Hepatocyte (in vitro differentiated cells): ENCODE data around the gene RNLS. TPM values are rescaled to one million over a fixed set of nuclear protein-coding genes. Genes with fewer than 3 reads are reported as not detected.

ENCODE experiments used
- DNase-seq: peaks from one replicate; pipeline ENCODE4 v3.0.0-alpha.2; 2016; ENCODE audit warnings: low spot score
- H2AFZ ChIP-seq: fragments of 200-600 bp; sonication (generic); 2 replicates; pipeline ENCODE4 v1.6.0; 2016; ENCODE audit warnings: antibody characterized with exemption, mild to moderate bottlenecking
- H3K27ac ChIP-seq: fragments of 200-600 bp; sonication (generic); 2 replicates; pipeline ENCODE4 v1.5.1; 2016; ENCODE audit warnings: mild to moderate bottlenecking
- H3K27me3 ChIP-seq: fragments of 200-600 bp; sonication (generic); 2 replicates; pipeline ENCODE4 v1.6.1; 2016
- H3K36me3 ChIP-seq: fragments of 200-600 bp; sonication (generic); replicated peaks from 2 replicates; pipeline ENCODE4 v1.5.1; 2016; ENCODE audit warnings: low read depth; ENCODE audit not compliant: insufficient read depth
- H3K4me1 ChIP-seq: fragments of 200-600 bp; sonication (generic); 2 replicates; pipeline ENCODE4 v1.5.1; 2016; ENCODE audit warnings: mild to moderate bottlenecking, moderate library complexity; ENCODE audit not compliant: insufficient read depth
- H3K4me2 ChIP-seq: fragments of 200-600 bp; sonication (generic); 2 replicates; pipeline ENCODE4 v1.6.0; 2016
- H3K4me3 ChIP-seq: fragments of 200-600 bp; sonication (generic); 2 replicates; pipeline ENCODE4 v1.5.1; 2016; ENCODE audit warnings: mild to moderate bottlenecking
- H3K79me2 ChIP-seq: fragments of 200-600 bp; sonication (generic); 2 replicates; pipeline ENCODE4 v1.6.0; 2017; ENCODE audit warnings: mild to moderate bottlenecking
- H3K9me2 ChIP-seq: fragments of 200-600 bp; sonication (generic); replicated peaks from 2 replicates; pipeline ENCODE4 v1.6.0; 2017; ENCODE audit warnings: mild to moderate bottlenecking; ENCODE audit not compliant: insufficient read depth
- H3K9me3 ChIP-seq: fragments of 200-600 bp; sonication (generic); 2 replicates; pipeline ENCODE4 v1.5.1; 2016; ENCODE audit warnings: low read depth, mild to moderate bottlenecking
- H4K20me1 ChIP-seq: fragments of 200-600 bp; sonication (generic); 2 replicates; pipeline ENCODE4 v1.6.0; 2016; ENCODE audit warnings: mild to moderate bottlenecking; ENCODE audit not compliant: insufficient read depth, poor library complexity, severe bottlenecking
- EZH2 ChIP-seq: fragments of 200-600 bp; sonication (generic); IDR thresholded peaks from 2 replicates; pipeline ENCODE4 v1.6.1; 2016; ENCODE audit warnings: antibody characterized with exemption, mild to moderate bottlenecking, borderline replicate concordance
- EZH2phosphoT487 ChIP-seq: fragments of 200-600 bp; sonication (generic); IDR thresholded peaks from one replicate; pipeline ENCODE4 v1.6.1; 2018; ENCODE audit warnings: antibody characterized with exemption, mild to moderate bottlenecking, low read depth, moderate library complexity; ENCODE audit not compliant: unreplicated experiment, severe bottlenecking
- WGBS: methylation state at CpG from one replicate; pipeline ENCODE4 v1.1.6; 2016; ENCODE audit warnings: low lambda C conversion rate; ENCODE audit errors: missing lambda C conversion rate; 5-methylcytosine and 5-hydroxymethylcytosine counted together
- polyA plus RNA-seq: library from polyadenylated mRNA; unstranded; fragments of >200 nt; fragmentation: Nextera tagmentation; extraction: Ambion mirVana; gene quantifications from 2 replicates; pipeline ENCODE4 v1.2.1, GENCODE V29; 2016
- total RNA-seq: library from RNA; depleted of rRNA; stranded (reverse); fragments of >200 nt; gene quantifications from 2 replicates; pipeline ENCODE4 v1.2.3, GENCODE V29; 2014
- TF ChIP-seq, protein P1 (sequence below): fragments of 200-600 bp; sonication (generic); IDR thresholded peaks from 2 replicates; pipeline ENCODE4 v1.5.1; 2016; ENCODE audit warnings: antibody characterized with exemption, mild to moderate bottlenecking; ENCODE audit not compliant: poor library complexity

RNLS gene
- total and polyA plus RNA-seq, 2 experiments from 2014 or later, result 12.8 to 14.9 TPM

- 58% methylated on average over 5 of the region's 5 CpGs for WGBS
- Histone ChIP-seq H3K27me3 (no peaks in the 10 kb centered on the region), H3K36me3 (no peaks in the 10 kb centered on the region), H3K4me1 (peaks cover 15% of the 10 kb centered on the region), H4K20me1 (no peaks in the 10 kb centered on the region), H3K9me3 (no peaks in the 10 kb centered on the region), H3K27ac (no peak overlapping the region), H3K4me2 (no peak overlapping the region), H3K4me3 (no peak overlapping the region), H2AFZ (no peak overlapping the region), H3K79me2 (no peaks in the 10 kb centered on the region), H3K9me2 (no peaks in the 10 kb centered on the region)
- no peak for DNase-seq
- TF ChIP-seq EZH2phosphoT487 (no peak), EZH2 (no peak)
- TF ChIP-seq, protein P1, sequence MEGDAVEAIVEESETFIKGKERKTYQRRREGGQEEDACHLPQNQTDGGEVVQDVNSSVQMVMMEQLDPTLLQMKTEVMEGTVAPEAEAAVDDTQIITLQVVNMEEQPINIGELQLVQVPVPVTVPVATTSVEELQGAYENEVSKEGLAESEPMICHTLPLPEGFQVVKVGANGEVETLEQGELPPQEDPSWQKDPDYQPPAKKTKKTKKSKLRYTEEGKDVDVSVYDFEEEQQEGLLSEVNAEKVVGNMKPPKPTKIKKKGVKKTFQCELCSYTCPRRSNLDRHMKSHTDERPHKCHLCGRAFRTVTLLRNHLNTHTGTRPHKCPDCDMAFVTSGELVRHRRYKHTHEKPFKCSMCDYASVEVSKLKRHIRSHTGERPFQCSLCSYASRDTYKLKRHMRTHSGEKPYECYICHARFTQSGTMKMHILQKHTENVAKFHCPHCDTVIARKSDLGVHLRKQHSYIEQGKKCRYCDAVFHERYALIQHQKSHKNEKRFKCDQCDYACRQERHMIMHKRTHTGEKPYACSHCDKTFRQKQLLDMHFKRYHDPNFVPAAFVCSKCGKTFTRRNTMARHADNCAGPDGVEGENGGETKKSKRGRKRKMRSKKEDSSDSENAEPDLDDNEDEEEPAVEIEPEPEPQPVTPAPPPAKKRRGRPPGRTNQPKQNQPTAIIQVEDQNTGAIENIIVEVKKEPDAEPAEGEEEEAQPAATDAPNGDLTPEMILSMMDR, result no peak
Observed at GRCh38 chr10:88424881-88425280, 158.2 kb downstream of the RNLS start.

DNA sequence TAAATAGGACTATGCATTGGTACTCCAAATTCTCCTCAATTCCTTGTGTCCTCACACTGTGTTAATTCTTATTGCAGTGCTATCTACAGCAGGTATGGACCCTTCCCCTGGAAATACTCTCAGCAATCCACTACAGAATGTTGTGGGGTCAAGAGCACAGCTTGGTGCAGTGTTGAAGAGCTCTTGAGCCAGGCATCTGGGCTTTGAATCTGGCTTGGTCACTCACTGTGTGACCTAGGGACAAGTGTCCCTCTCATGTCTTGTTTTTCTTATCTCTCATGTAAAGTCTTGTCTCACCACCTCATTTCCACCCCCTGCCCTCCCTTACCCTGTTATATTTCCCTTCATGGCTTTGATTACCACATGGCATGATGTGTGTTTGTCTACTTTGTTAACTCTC, 159.4 kb downstream of the RNLS start:
- Histone ChIP-seq H3K9me2 (no peaks in the 10 kb centered on the region), H3K79me2 (no peaks in the 10 kb centered on the region), H3K4me2 (no peak overlapping the region), H3K4me1 (peaks cover 13% of the 10 kb centered on the region), H3K36me3 (no peaks in the 10 kb centered on the region), H2AFZ (no peak overlapping the region), H3K4me3 (no peak overlapping the region), H3K9me3 (no peaks in the 10 kb centered on the region), H3K27ac (no peak overlapping the region), H3K27me3 (no peaks in the 10 kb centered on the region), H4K20me1 (no peaks in the 10 kb centered on the region)
- no peak for DNase-seq
- TF ChIP-seq EZH2, result no peak
- TF ChIP-seq, protein P1, result no peak
- TF ChIP-seq EZH2phosphoT487, result no peak

DNA sequence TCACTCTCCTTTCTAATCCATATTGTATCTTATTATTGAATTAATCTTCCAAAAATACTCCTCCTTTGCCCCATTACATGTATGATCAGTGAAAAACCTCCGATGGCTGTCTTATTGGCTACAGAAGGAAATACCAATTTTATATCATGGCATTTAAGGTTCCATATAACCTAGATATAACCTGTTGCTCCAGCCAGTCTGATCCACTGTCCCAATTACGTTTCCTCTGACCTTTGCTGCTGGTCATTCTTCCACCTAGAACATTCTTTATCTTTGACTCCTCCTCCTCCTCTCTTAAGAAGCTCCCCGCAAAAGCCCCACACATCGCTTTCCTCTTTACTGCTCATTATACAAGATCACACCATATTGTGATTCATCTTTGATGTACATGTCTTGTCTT, 161.5 kb downstream of the RNLS start:
- no peak overlapping the region for H2AFZ ChIP-seq
- no peak overlapping the region for H3K4me2 ChIP-seq
- H4K20me1 ChIP-seq, result no peaks in the 10 kb centered on the region
- H3K27ac ChIP-seq, result no peak overlapping the region
- no peak overlapping the region for H3K4me3 ChIP-seq
- H3K79me2 ChIP-seq, result no peaks in the 10 kb centered on the region
- DNase-seq, result no peak
- no peaks in the 10 kb centered on the region for H3K27me3 ChIP-seq
- no peaks in the 10 kb centered on the region for H3K9me2 ChIP-seq
- H3K9me3 ChIP-seq, result no peaks in the 10 kb centered on the region
- no peaks in the 10 kb centered on the region for H3K36me3 ChIP-seq
- WGBS, result 90% methylated on average over 4 of the region's 4 CpGs
- TF ChIP-seq EZH2 (no peak), EZH2phosphoT487 (no peak)
- TF ChIP-seq, protein P1, result no peak
- H3K4me1 ChIP-seq, result no peaks in the 10 kb centered on the region

GRCh38 chr10:88418871-88419270, 164.2 kb downstream of the RNLS start:
- Histone ChIP-seq H3K9me3 (no peaks in the 10 kb centered on the region), H3K4me1 (no peaks in the 10 kb centered on the region), H2AFZ (no peak overlapping the region), H3K9me2 (no peaks in the 10 kb centered on the region), H4K20me1 (no peaks in the 10 kb centered on the region), H3K4me3 (no peak overlapping the region), H3K27ac (no peak overlapping the region), H3K36me3 (no peaks in the 10 kb centered on the region), H3K4me2 (no peak overlapping the region), H3K79me2 (no peaks in the 10 kb centered on the region), H3K27me3 (no peaks in the 10 kb centered on the region)
- no peak for DNase-seq
- WGBS, result 100% methylated on average over 1 of the region's 1 CpG
- TF ChIP-seq, protein P1, result no peak
- TF ChIP-seq EZH2 (no peak), EZH2phosphoT487 (no peak)
